GM19467 (cell line): ENCODE data around the gene GMPR2.
A peak's percentile ranks its signal among the peaks of the same experiment; 100 is the strongest.

Source experiments
- ATAC-seq: cut with Tn5 transposase; IDR thresholded peaks from one replicate; pipeline ENCODE4 v1.9.1; 2021; ENCODE audit warnings: mild to moderate bottlenecking, moderate library complexity; ENCODE audit not compliant: unreplicated experiment

Gene GMPR2

DNA sequence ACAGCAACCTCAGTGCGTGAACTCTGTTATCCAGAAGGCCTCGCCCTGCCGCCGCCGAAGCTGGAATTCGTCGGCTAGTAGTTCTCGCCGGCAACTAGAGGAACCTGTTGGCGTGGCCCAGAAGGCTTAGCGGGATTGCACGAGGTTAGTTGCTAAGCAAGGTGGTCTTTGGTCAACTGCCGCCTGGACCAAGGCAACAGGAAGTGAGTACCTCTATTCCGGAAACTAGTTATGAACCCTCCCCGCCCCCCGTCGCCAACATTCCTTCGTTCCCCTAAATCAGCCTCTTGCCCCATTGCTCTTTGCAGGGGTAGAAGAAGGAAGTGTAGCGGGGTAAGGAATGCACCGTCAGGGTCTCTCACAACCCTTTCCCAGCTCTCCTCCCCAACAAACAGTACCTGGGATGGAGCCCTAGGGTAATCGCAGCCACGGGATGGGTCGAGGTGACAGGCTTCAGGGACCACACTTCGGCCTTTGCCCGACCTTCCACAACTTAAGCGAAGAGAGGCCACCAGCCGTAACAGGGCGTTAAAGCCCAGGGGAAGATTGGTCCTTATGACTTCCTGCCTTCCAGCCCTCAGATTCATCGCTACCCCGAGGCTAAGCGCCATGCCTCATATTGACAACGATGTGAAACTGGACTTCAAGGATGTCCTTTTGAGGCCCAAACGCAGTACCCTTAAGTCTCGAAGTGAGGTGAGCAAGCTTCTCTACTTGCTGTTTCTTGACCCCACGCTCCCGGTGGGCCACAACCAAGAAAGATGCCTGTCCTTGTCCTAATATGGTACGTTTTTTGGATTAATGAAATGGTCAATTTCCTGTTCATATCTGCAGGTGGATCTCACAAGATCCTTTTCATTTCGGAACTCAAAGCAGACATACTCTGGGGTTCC, at the start of gene GMPR2:
TSS of gene GMPR2 (plus strand) at position 285 of the 893 bp plus-strand sequence. CDS start at position 610, 325 bp downstream.
- ATAC-seq: peak; percentile 38

DNA sequence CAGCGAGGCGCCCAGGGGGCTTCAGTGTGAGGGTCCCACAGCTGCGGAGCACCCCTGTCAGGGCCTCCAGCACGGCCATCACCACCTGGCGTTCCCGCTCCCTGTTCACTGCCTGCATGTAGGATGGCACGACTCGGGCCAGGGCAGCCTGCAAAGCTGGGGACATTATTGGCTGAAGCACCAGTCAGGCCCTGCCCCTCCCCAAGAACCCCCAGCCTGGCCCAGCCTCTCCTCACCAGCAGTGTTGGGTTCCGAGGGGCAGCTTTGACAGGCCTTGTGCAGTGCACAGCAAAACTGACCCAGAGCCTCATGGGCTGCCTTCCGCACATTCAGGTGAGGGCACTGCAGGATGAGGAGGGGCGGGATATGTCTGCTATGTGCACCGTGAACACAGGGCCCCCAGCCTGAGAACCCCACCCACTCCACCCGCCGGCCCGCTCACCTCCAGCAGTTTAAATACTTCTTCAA, 49.7 kb upstream of the GMPR2 start:
- ATAC-seq: no peak

DNA sequence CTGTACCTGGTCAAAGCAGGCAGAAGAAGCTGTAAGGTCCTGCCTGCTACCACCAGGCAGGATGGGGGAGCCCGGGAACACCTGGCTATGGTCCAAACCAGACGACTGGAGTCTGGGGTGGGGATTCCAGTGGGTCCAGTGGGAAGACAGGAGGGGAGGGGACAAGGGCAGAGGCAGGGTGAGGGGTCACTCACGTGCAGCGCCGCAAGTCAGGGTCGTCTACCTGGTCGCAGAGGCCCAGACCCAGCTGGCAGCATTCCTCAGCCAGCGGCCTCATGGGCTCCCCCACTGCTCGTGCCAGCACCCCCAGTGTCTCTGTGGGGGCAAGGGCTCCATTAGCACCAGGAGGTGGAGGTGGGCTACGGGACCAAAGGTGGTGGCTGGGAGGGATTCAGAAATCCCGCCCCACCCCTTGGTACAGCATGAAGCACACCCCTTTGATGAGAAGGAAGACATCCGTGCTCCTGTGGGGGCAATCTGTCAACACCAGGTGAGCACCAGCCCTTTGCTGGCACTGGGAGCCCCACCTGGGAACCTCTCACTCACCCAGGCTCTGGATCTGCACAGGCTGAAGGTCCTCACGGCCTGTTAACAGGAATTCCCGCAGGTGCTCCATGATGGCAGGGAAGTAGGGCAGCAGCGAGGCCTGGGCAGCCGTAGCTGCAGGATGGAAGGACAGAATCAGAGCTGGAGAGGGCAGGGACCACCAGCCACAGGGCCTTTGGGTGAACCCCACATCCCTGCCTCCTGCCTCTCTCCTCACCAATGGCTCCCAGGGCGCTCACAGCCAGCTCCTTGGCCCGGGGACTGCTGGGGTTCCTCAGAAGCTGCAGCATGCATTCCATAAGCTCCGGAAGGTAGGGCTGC, 48.4 kb upstream of the GMPR2 start:
- no peak for ATAC-seq

DNA sequence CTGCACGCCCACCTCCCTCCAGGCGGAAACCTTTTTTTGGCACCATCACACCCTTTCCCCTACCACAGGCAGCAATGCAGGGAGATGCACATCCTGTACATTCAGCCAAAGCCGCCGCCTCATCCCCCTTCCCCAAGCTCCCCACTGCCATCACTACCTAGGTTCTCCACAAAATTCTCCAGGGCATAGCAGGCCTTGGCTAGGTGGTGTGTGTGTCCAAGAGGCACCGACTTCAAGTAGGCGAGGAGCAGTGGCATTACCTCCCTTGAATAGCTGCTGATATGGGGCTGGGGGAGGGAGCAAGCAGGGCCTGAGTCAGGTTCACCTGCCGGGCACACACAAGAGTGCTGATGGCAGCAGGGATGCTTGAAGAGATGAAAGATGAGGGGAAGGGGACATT, 47.7 kb upstream of the GMPR2 start:
- no peak for ATAC-seq

DNA sequence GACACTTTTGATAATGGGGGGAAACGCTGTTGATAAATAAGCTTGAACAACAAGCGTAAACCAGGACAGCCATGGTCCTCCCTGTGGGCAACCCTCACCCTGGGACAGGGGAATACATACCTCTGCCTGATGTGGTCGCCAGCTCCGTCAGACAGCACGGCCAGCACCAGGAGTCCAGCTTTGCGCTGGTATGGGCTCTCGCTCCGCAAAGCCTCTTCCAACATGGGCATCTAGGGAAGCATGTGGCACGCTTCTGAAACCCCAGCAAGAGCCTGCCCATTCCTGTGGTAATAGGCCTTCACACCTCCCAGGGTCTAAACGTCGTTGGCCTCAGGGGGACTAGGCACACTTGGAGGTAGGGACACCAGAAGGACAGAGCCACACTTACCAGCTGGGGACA, 47.0 kb upstream of the GMPR2 start:
- ATAC-seq: no peak

DNA sequence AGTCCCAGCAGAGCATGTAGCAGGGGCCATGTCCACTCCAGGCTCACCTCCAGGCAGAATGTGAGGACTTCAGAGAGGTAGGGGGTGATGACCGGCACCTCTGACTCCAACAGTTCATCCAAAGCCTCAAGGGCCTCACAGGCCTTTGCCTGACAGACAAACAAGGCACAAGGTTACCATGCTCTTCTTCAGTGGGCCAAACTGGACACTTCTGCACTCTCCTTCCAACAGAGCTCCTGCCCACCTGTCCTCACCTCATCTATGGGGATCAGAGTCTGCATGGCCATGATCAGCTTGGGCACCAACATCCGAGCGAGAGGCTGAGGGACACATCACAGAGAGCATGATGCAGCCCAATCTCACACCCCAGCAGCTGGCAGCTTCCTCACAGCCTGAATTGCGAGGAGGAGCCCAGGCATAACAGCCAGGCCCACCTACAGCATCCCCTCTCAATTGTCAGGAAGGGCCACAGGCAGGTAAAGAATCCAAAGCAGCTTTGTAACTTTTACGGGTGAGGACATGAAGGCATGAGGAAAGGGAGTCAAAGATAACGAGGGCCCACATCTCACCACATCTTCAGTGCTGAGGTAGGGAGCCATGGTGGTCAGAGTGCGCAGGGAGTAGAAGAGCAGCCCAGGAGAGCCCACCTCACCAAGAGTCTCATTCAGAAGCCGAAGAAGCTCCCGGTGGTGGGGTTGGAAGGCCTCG, 45.7 kb upstream of the GMPR2 start:
- no peak for ATAC-seq

DNA sequence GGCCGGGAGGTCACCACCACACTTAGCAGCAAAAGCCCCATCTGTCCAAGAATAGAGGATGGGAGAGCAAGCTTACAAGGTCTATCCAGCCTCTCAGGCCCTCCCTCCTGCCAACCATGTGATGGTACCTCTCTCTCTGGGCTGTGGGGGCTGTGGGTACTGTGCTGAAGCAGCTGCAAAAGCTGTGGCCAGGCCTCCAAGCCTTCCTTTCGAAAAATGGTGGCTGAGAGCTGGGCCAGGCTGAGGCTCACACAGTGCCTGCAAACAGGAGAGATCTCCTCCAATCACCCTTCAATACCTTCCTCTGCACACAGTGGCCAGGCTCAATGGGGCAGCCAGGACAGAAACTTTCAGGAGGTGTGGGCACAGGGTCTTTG, 45.2 kb upstream of the GMPR2 start:
- no peak for ATAC-seq

DNA sequence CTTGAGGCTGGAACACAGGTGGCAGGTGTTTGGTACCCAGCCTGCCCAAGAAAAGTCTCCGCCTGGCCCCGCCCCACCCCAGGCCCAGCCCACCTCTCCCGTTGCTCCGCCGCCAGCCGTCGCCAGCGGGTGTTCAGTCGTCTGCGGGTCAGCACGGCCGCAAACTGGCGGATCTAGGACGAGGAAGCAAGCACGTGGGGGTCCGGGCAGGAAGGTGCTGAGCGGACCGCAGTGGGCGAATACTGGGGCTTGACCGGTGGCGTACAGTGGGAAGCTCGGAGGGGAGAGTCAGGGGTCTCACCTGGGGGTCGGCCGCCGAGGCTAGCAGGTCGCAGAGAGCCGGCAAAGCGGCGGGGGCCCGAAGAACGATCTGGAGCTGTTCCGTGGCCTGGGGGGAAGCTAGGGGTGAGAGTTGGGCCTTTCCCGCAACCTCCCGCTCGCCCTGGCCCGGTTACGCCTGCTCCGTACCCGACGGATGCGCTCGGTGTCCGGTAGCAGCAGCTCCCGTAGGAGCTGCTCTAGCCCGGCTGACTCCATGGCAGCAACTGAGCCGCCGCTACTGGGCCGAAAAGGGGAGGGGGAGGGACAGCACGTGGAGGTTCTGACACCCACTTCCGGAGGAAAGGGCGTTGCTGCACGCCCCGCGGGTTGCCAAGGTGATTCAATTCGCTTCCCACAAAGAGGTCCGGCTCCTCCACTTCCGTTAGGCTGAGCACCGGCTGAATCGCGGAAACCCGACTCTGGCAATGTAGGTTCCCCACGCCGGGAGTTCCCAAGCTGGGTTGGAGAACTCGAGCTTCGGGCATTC, 44.3 kb upstream of the GMPR2 start, which contains the start of gene IPO4:
TSS of gene IPO4 (minus strand) at position 566 of the 808 bp plus-strand sequence. CDS start at position 537, 29 bp downstream.
- ATAC-seq: peak; percentile 77

DNA sequence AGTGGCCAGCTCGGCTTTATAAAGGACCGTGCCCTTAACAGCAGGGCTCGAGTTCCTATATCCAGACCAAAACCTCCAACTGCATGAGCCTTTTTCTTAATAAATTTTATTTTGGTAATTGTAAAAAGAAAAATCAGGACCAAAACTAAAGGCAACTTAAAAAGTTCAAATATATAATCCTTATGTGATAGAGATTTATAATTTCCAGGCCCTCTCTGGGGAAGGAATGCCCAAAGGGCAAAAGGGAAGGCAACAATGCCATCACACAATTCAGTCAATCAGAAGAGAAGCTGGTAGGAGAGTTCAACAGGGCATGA, 43.7 kb upstream of the GMPR2 start:
- ATAC-seq: no peak

DNA sequence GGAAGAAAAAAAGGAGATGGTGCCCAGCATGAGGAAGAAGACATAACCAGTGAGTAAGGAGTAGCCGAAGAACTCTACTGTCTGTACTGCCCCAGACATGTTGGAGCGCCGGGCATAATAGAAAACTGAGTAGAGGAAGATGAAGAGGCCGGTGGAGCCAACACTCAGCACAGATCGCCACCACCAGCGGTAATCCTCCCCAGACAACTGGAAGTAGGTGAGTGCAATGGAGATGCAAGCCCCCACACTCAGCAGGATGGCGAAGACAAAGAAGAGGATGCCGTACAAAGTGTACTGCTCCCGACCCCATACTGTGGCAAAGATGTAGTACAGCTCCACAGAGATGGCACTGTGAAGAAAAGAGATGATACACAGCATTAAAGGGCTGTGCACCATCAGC, 43.3 kb upstream of the GMPR2 start:
- ATAC-seq: no peak

DNA sequence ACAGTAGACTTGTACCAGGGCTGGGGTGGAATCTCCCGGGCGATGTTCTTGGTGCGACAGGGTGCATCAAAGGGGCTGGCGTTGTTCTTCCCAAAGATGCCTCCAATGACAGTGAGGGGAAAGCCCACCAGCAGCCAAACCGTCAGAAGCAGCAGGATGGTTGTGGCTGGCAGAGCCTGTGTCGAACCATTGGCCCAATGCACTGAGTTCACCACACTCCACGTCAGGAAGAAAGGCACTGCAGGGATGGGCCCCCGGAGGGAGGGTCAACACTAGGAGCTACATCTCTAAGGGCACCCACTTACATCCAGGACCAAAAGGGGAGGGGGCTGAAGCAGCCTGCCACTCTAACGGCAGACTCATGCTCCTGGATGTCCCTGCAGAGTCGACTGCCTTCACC, 42.3 kb upstream of the GMPR2 start:
- no peak for ATAC-seq

DNA sequence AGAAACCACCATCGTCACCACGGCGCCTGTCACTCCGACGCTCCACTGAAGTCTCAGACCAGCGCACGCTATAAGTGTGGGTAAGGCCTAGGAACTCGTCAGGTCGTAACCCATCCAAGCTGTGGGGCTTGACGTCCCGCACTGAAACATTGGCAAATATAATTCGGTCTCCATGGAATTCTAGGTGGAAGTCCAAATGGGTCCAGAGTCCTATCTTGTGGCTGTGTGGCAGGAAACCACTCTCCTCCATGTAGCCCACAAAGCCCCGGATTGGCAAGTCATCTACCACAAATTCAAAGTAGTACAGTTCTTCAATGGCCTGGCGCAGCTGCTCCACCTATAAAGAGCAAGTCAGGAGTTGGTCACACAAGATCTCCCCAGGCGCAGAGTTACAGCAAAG, 39.8 kb upstream of the GMPR2 start:
- no peak for ATAC-seq

DNA sequence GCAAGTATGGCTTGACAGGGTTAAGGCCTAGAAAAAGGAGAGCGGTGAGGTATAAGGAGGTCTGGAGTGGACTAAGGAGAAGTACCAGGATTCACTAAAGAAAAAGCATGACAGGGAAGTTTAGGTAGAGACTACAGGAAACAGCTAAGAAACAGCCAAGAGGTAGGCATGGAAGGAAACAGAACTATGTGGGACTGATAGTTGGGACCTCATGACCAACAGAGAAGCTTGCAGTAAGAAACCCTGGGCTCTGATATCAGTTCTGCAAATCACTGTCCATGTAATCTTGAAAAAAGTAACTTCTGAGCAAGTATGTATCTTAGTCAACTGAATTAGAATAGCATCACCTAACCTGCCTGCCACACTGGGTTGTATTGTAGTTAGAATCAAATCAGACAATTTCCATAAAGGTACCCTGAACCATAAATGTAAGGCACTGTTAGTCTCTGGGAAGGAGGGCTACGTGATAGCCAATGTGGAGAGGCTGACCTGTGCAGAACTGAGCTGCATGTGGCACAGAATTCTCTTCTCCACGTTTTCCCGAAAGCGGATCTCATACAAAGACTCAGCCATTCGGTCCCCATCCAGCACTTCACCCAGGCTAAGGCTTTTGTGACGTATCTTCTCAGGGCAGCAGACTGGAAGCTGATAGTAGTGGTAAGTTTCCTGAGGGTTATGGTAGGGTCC, 38.4 kb upstream of the GMPR2 start:
- no peak for ATAC-seq

DNA sequence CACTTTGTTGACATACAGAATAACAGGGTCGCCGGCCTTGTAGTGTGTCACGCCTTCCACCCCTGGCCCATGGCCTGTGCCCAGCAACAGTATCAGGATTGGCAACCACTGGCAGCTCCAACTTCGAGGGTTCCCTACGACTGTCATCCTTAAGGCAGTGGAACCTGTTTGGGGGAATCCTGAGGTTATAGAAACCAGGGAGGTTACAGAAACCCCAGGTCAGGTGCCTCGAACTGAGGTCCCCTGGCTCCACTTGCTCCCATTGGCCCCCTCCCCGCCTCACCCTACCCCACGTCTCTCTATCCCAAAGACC, 37.9 kb upstream of the GMPR2 start:
- ATAC-seq: no peak

DNA sequence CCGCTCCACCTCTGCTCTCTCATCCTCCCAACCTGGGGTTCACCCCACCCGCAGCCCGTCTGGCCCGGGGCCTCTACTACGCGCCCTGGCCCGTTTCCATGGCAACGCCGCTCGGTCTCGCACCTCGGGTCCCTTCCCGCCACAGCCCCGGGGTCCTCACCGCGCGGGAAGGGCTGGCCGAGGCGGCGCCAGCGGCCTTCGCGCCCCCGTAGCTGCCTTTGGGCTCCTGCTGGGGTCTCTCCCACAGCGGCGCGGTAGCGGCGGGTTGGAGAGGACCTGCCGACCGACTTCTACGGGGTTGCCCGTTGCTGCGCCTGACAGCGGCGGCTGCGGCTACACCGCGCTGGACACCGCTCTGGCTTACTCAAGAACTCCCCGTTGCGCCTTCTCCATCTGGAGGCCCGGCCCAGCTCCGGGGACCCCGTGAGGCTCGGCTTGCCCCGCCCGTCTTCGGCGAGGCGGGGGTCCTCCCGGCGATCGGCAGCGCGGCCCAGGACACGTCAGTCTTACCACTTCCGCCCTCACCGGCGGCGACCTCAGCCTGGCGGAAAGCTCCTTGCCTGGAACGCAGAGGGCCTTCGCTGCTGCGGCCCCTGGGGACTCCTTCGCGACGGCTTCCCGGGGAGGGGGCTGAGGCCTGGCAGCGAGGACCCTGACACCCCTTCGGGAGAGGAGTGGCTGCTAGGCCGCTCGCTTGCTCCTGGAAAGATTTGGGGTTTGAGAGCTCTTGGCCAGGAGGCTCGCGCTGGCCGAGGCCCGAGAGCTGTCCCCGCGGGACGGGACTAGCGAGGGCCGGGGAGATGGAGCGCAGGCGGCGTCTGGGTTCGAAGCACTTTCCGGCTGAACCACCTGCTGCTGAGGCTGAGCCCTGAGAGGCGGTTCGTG, 37.3 kb upstream of the GMPR2 start, which contains the start of gene TM9SF1:
TSS of gene TM9SF1 (minus strand) at position 256 of the 885 bp plus-strand sequence. CDS start 422 bp downstream, outside the sequence.
- peak; percentile 71 for ATAC-seq

DNA sequence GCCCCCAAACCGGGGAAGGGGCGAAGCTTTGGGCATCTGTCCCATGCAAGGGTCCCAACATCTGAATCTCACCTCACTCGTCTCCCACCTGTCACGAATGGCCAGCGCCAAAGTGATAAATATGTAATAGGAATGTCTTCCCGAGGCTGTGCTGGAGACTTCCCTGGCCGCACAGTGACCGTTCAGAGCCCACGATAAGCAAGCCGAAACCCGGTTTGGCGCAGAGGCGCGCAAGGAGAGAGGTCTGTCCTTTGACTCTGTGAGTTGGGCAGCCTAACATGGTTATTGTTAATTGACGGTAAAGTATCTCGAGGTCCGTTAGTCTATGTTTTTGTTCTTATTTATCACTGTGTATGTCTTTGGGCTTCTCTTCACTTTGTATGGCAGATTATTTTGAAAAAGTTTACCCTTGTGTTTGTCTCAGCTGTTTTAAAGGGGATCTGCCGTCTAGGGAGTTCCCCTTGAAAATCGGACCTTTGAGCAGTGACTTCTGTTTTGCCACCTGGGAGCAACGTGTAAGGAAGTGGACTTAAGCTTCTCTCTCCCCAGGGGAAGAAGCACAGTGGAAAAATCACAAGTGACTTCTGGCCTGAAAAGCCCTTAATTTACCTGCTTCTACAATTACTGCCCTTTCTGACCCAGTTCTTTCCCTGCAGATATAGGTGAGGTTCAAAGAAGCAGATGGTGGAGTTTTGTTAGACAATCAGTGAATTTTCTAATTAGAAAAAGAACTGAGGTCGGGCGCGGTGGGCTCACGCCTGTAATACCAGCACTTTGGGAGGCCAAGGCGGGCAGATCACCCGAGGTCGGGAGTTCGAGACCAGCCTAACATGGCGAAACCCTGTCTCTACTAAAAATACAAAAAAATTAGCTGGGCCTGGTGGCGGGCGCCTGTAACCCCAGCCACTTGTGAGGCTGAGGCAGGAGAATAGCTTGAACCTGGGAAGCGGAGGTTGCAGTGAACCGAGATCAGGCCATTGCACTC, 36.4 kb upstream of the GMPR2 start:
- peak; percentile 6 for ATAC-seq

DNA sequence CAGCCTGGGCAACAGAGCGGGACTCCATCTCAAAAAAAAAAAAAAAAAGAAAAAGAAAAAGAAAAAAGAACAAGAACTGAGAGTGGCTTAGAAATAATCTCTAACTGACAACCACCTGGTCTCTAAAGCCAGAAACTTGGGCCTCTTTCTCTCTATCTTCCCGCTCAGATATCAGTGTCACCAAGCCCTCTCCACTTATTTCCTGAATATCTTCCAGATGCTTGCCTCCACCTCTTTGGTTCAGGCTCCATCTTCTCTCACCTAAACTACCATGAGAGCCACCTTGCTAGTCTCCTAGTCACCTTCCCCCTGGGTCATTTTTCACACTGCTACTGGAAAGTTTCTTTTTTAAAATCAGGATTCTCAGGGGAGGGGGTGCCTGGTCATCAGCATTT, 35.7 kb upstream of the GMPR2 start:
- no peak for ATAC-seq
